Measurements from ENCODE around the gene ACKR2. TPM values are rescaled to one million over a fixed set of nuclear protein-coding genes. Genes with fewer than 3 reads are reported as not detected.
"Not testable (repeated sequence)": the region's sequence is repeated elsewhere in the genome, so short reads cannot be mapped to it uniquely, and the experiment has no call there.

ACKR2 gene
- total and polyA plus RNA-seq, 12 donors = 0.15 to 2.1 (median 1.1) TPM

DNA sequence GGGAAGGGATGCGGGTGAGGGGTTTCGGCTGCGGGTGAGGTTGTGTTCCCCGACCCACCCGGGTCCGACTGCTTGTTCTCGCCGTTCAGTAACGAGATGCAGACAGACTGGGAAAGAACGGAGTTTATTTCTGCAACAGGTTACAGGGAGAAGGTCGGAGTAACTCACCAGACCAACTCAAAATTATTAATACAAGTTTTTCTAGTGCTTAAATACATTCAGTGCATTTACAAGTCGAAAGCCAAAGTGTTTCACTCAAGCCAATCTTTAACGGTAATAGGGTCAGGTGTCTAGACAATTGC is 4.5 kb upstream of the ACKR2 start:
- intact Hi-C loops (cut with DNase I) = no loop called here
- Histone ChIP-seq H3K27ac (peak overlapping the region; percentile 74 to 98 (median 93)), H3K36me3 (no peaks in the 10 kb centered on the region), H3K4me3 (peak overlapping the region; percentile 36 to 96 (median 74)), H3K9me3 (no peaks in the 10 kb centered on the region), H3K4me1 (peaks cover 0 to 47% (median 38%) of the 10 kb centered on the region in 9 donors), H3K27me3 (peaks cover 0 to 8% (median 0%) of the 10 kb centered on the region in 7 donors)
- ATAC-seq (peak in 1 of 8 donors; percentile 3), DNase-seq (no peak)
- TF ChIP-seq CTCF (IDR thresholded peaks at IDR 0.05) = no peak
- WGBS, 2 donors = 0% methylated on average over 13 of the region's 13 CpGs

DNA sequence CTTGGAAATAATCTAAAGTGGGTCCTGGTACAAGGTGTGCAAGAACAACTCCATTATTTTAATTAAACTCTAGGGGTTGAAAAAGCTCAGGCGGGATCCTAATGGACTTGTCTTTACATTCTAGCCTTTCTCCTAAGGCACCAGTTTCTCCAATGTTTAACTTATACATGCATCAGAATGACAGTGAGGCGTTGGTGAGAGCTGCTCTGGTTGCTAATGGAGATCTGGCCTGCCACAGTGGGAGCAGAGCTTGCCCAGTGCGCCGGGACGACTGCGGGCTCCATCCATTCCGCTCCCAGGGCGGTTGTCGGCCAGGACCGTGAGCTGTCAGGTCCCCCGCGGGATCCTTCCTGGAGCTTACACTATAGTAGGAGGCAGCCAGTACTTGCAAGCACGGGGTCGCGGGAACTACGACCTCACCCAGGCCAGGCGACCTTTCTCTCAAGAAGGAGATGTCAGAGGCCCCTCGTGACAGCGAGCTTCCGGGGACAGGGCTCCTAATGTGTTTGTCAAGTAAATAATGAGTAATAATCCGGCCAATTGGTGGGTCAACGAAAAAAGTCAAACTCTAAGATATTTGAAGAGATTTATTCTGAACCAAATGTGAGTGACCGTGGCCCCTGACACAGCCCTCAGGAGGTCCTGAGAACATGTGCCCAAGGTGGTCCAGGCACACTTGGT is 4.0 kb upstream of the ACKR2 start:
- Histone ChIP-seq H3K27me3 (peaks cover 0 to 8% (median 0%) of the 10 kb centered on the region in 7 donors), H3K36me3 (no peaks in the 10 kb centered on the region), H3K4me3 (peak overlapping the region in 9 of 10 donors; percentile 56 to 96 (median 76)), H3K4me1 (peaks cover 0 to 42% (median 33%) of the 10 kb centered on the region in 9 donors), H3K9me3 (no peaks in the 10 kb centered on the region), H3K27ac (peak overlapping the region in 9 of 10 donors; percentile 74 to 98 (median 93))
- DNase-seq = peak in 1 of 2 donors; percentile 40
- intact Hi-C loops (cut with DNase I) = no loop called here
- 28 to 34% methylated on average over 23 of the region's 23 CpGs for WGBS, 2 donors
- no peak for TF ChIP-seq CTCF (IDR thresholded peaks at IDR 0.05)
- ATAC-seq = peak in 4 of 8 donors; percentile 1 to 19 (median 14)

DNA sequence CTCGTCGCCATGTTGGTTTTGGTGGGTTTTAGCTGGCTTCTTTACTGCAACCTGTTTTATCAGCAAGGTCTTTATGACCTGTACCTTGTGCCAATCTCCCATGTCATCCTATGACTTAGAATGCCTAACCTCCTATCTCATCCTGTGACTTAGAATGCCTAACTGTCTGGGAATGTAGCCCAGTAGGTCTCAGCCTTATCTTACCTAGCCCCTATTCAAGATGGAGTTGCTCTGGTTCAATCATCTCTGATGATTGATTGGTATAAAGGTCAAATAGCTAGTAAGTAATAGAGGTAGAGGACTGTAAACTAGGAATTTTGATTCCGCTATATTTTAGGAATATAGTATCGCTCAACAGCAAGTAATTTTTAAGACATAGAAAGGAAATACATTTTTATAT is 1.3 kb upstream of the ACKR2 start:
- 81 to 95% methylated on average over 4 of the region's 4 CpGs for WGBS, 2 donors
- H3K27ac ChIP-seq = no peak overlapping the region
- no peaks in the 10 kb centered on the region for H3K9me3 ChIP-seq
- intact Hi-C loops (cut with DNase I) = no loop called here
- H3K27me3 ChIP-seq = peaks cover 0 to 8% (median 0%) of the 10 kb centered on the region in 7 donors
- peaks cover 0 to 21% (median 12%) of the 10 kb centered on the region in 9 donors for H3K4me1 ChIP-seq
- ATAC-seq = no peak
- no peak overlapping the region for H3K4me3 ChIP-seq
- TF ChIP-seq CTCF (IDR thresholded peaks at IDR 0.05) = no peak
- no peak for DNase-seq
- H3K36me3 ChIP-seq = no peaks in the 10 kb centered on the region

DNA sequence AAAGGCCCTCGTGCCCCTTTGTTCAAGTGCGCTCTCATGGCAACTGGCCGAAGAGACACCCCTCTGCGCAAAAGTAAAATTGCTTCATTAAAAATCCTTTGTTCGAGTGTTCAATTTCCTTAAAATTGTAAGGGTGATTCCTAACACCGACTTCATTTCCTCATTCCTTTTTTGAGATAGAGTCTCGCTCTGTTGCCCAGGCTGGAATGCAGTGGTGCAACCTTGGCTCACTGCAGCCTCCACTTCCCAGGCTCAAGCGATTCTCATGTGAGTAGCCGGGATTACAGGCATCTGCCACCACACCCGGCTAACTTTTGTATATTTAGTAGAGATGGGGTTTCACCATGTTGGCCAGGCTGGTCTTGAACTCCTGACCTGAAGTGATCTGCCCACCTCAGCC is 1.5 kb downstream of the ACKR2 start:
- ATAC-seq; H3K9me3 ChIP-seq; H3K27me3 ChIP-seq; DNase-seq; H3K27ac ChIP-seq; H3K4me3 ChIP-seq; intact Hi-C loops (cut with DNase I); H3K36me3 ChIP-seq: not testable (repeated sequence)
- H3K4me1 ChIP-seq = peaks cover 0 to 28% (median 11%) of the 10 kb centered on the region in 9 donors
- WGBS, 2 donors = 89% methylated on average over 10 of the region's 10 CpGs

- H3K9me3 ChIP-seq; ATAC-seq; intact Hi-C loops (cut with DNase I); H3K27me3 ChIP-seq; H3K27ac ChIP-seq; H3K36me3 ChIP-seq; DNase-seq; H3K4me3 ChIP-seq: not testable (repeated sequence)
- H3K4me1 ChIP-seq = peaks cover 0 to 30% (median 11%) of the 10 kb centered on the region in 9 donors
- WGBS, 2 donors = 35 to 40% methylated on average over 15 of the region's 15 CpGs
Measured at GRCh38 chr3:42811118-42811883, 2.1 kb downstream of the ACKR2 start.
